Stimulated activated CD8-positive, alpha-beta memory T cell treated with anti-CD3 and anti-CD28 coated beads, Interleukin-2, amount 100 ng/mL, for 48 hours (primary cell): Measurements from ENCODE around the gene LRRC4C.

Source experiments
- DNase-seq, 2 donors: peaks; one replicate each; pipeline ENCODE4 v3.0.0-alpha.2; 2020; ENCODE audit warnings: low read depth in 2 of 2

The LRRC4C gene

DNA sequence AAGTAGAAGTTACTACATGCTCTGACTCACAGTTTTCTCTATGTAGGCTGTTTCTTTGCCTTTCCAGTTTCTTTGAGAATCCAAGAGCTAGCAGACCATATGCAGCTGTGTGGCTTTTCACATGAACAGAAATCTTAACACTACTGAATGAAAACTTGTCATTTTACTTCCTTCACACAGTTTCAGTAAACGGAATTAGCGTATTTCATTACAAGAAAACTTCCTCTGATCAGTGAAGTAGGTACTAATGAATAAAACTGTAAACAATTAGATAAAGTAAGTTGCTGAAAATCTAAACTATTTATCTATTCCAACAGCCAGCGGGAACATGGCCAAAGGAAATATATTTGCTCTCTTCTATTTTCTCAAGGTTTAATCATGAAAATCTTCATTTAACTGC is 953.2 kb downstream of the LRRC4C start:
- no peak for DNase-seq

DNA sequence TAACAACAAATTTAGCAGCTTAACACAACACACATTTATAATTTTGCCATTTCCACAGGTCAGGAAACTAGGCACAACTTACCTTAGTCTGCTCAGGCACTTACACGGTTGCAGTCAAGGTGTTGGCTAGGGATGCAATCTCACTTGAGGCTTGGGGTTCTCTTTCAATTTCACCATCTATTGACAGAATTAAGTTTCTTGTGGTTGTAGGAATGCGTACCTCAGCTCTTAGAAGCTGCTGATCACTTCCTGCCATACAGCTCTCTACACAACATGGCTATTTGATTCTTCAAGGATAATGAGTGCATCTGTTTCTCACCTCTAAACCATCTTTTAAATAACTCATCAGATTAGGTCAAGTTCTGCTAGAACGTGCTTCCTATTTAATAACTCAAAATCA is 968.1 kb downstream of the LRRC4C start:
- no peak for DNase-seq

DNA sequence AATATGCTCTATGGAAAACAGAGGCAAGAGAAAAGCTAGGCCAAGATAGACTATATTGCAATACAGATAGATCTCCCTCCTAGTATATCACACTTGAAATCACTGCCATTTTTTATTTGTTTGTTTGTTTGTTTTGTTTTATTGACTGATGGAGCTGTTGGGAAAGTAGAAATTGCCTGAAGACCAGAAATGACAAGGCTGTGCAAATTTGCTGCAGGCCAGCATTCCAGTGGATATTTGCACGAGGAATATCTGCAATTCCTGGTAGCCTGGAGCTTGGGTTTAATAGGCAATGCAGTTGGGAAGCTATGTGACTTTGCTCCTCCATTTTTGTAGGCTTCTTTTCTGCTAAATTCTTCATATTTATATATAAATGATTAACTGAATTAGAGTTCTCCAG is 991.7 kb downstream of the LRRC4C start:
- DNase-seq: no peak

DNA sequence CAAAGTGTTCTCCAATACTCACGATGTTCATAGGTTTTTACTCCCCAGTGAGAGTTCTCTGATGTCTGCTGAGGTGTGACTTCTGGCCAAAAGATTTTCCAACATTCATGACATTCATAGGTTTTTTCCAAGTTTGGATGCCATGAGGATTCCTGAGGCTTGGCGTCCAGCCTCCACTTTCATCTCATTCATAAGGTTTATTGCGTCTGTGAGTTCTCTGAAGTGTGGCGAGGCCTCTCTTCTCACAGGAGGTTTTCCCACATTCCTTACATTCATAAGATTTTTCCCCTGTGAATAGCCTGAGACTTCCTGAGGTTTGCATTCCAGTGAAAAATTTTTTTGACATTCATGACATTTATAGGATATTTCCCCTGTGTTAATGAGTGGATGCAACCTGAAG is 1014.1 kb downstream of the LRRC4C start:
- no peak for DNase-seq

DNA sequence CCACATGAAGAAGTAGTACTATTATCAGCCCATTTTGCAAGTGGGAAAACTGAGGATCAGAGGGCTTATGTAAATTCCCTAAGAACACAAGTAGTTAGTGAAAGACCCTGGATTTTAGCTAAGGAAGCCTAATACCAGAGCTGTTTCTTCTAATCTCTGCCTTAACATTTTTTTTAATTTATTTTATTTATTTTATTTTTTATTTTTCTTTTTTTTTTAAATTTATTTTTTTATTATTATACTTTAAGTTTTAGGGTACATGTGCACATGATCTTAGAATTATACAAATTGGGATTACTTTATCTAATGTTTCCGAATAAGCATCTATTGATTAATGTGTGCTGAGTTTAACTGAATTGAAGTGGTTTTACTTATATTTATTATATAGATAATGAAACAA is 1015.3 kb downstream of the LRRC4C start:
- DNase-seq: no peak

DNA sequence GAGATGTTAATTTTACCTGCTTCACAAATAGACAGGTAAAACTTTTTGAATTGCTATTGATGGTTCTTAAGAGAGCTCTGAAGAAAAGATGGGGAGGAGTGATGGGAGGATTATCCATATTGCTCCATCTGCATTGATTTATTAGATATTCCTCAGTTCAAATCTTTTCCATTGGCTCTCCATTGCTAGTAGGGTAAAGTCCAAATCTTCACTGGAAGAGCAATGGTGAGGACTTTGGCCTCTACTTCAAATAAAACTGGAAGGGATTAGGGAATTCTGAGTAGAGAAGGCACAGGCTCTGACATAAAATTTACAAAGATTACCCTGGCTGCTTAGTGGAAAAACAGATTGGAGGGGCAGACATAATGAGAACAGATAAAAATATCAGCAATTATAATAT is 1024.1 kb downstream of the LRRC4C start:
- DNase-seq: no peak

DNA sequence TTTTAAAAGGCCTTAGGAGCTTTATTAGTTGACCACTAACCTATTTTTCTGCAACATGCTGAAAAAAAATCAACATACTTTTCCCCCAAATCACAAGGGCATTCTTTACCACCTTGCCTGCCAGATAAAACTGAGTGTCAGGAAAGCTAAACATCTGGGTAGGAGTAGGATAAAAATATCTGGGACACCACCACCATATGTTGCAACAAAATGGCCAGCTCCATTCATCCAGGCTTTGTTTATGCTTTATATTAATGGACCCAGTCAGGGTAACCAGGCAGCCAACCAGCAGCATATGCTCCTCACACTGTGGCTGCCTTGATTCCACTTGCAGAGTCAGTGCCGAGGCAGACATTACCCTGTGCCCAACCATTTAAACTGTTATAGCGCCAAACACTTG is 1024.5 kb downstream of the LRRC4C start:
- no peak for DNase-seq

DNA sequence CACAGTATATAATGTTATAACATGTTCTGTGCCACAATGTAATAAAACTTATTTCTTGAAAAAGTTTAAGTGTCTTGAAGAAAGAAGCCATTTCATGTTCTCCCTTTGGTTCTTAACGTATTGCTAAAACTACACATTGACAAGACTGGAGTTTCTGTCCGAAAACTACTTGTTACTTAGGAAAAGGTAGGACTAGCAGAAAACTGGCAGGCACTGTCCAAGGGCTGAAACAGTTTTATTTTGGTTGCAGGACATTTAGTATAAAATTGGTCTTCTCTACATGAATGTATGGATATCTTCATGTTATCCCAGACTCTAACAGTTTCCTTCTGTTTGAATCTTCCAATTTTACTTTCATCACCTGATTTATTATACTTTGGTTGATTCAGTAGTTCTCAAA is 1027.1 kb downstream of the LRRC4C start:
- no peak for DNase-seq

DNA sequence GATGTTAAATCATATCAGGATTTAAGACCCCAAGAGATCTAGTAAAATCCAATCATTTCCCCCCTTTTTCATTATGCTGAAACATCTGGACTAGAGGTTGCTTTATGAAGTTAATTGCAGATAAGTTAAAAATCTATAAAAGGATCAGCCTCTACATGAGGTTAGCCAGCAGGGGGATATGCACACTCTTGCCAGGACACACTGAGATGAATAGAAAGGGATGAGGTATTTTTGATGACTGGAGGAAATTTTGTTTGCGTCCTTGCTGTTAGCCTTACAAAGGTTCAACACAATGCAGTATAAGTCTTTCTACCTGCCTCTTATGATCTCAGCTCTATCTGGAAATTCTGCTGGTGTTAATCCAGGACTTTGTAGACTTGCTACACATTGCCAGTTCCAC is 1034.3 kb downstream of the LRRC4C start:
- no peak for DNase-seq

DNA sequence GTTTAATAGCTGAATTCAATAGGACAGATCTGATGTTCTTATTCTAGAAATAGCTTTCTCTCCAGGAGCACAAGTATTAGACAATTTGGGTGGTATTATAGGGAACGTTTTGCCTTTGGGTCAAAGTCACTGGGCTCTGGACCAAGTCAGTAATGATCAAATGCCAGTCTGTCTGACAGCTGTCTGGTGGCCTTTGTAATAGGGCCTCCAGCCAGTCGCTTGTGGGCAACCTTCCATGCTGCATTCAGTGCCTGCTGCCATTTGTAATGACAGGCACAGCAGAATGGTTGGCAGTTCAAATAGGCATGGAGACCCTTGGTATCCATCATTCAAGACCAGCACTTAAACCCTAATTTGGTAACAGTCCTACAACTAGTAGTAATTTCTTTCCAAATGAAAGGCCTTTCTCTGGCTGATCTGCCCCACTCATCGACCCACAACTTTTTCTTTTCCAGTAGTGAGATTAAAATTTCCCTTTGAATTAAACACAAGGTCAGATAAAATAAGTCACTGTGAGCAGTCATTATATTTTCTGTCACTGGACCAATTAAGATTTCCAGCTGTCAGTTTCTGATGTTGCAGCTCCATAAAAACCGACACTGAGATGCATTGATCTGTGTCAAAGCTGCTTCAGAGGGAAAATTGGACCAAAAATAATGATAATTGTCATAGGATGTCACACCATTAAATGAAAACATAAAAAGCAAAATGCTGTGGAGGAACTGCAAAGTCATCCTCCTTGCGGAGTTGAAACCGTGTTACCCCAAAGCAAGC is 1038.1 kb downstream of the LRRC4C start:
- DNase-seq: no peak

DNA sequence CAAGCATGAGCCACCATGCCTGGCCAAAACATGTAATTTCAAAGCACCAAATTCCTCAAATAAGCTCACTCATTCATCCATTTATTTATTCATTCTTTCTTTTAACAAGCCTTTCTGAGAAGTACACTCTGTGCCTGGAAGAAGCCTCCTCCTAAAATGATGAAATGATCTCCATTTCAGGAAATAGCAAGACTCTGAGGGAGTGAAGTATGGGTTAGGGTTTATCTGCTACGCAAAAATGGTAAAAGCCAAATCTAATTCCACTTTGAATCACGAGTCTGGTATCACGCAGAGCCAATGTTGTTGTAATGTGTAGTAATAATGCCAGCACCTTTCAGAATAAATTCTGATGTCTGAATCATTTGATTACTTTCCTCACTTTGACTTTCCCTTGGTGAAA is 1041.8 kb downstream of the LRRC4C start:
- DNase-seq: no peak

DNA sequence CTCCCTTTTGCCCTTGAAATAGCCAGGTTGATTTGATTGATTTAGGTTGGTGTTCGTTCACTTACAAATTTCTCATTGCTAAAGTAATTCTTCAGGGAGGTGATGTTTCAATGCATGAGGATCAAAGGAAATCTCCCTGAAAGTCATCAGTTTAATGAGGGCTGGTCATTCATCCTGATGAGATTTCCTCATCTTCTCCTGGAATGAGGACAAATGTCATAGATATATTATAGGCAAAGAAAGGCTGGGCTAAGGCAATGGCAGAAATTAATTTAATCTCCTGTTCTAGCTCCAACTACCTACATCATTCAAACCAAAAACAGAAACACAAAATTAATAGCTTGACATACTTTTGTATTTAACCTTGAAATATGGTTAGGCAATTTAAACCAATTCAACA is 1052.1 kb downstream of the LRRC4C start:
- no peak for DNase-seq

DNA sequence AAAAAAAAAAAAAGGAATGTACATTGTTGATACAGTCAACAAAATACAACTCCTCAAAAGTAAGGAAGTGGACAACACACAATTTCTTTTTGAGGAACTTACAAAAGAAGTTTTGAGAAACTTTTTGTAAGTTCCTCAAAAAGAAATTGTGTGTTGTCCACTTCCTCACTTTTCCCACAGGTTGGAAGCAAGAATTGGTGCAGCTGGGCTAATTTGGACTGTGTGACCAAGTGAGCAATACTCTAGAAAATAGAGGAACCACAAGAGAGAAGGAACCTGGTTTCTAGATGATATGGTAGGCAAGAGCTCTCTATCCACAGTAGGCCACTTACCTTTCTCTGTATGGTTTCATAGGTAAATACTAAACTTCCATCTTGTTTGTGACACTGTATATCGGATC is 1053.8 kb downstream of the LRRC4C start:
- DNase-seq: no peak

DNA sequence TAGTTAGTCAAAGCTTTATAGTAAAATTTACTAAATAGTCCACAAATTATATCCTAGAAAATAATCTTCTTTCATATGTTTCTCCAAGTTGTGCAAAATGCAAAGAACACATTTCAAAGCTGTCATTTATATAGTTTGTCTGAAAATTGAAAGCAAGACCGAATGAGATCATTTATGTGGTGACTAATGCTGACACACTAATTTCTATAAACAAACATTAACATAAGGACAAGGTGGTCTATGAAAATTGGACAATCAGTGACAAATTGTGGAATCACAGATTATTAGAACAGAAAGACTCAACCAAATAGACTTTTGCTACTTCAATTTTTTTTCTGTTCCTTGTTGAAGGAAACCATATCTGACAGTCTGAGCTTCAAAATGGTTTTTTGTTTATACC is 1056.1 kb downstream of the LRRC4C start:
- DNase-seq: no peak

DNA sequence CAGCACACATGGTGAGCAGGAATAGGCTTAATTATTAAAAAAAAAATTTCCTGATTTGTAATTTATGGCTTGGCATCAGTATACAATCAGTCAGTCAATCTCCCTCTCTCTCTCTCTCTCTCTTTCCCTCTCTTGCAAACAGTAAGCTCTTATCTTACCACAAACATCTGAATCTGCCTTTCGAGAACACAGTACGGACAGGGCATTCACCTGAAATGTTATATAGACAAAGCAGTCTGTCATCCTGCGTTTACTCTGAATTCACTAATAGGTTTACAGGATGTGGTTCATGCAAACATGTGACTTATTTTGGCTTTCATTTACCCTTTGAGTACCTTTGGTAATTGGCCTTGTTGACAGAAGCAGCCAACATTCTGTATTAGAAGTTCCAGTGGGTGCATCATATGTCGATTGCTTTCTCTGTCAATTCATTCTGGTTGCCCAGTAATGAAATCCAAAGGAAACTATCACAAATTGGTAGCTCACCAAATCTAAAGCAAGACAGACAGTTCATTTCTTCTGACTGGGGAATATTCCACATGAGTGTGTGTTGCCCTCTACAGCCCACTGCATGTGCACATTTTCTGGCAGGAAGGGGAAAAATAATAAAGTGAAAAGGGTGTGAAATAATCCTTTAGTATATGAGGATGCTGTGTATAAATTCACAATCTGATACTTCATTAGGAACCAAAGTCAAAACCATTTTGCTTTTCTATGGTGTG is 1058.2 kb downstream of the LRRC4C start:
- no peak for DNase-seq

DNA sequence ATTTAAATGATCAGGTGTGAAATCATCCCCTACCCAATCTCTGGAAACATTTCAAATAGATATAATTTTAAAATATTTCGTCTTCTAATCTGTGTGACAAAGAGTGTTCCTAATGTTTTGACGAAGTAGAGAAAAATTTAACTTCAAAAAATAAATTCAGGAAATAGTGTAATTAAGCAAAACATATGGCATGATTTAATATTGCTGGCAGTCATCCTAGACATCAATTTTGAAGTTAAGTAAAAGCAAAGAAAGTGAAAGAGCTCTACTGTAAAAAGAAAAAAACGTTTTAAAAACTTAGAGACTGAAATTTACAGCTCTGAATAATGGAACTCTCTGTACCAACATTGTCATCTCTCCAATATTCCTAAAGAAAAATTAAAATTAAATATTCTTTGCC is 1062.3 kb downstream of the LRRC4C start:
- no peak for DNase-seq

DNA sequence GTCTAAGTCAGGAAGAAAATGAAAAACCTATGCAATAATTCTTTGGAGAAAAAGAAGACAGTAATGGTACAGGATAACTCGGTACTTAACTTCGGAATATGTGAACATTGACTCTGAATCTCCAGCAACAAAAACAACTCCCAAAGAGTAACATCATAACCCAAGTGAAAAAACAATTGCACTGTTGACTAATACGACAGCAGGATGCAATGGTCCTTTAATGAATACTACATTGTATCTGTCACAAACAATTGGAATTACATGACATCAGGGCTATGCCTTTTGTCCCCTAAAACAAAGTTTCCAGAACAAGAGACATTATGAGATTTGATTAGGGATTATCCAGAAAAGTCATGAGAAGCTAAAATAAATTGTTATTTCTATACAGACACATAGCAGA is 1065.9 kb downstream of the LRRC4C start:
- no peak for DNase-seq

DNA sequence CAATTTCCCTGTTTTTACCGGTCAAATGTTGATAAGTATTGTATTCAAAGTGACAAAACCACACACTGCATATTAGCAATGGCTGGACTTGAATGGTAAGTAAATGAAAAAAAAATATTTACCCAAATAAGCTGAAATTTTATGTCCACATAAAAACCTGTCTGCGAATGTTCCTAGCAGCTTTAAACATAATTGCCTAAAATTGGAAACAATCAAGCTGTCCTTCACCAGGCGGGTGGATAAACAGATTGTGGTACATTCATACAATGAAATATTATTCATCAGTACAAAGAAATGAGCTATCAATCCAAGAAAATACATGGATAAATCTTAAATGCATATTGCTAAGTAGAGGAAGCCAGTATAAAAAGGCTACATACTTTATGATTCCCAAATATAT is 1067.8 kb downstream of the LRRC4C start:
- DNase-seq: no peak

DNA sequence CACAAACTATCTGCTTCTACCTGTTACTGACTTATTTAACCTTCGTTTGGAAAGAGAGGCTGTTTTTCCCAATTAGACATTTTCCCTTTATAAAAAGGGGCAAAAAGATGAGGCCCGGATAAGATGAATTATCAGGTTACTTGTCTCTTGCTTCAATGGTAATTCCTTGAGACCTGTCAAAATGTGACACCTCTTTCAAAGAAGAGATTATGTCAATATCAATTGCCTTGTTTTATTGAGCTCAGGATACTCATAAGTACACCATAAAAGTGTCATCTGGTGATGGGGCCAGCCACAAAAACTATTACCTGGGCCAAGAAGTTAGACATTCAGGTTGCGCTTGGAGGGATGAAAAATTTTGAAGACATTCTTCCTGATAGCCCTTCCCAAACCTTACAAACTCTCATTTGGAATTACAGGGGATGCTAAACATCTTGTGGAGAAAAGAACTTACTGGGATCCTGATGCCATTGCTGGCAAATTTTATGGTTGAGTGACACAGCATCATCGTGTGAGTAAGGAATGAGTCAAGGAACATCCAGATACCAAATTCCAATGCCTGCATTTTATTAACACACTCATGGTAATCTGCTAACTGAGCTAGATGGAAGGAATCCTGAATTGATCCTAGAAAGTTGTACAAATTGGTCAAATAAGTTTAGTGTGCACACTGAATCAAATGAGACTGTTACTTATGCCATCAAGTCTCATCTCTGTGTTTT is 1071.2 kb downstream of the LRRC4C start:
- DNase-seq: no peak

DNA sequence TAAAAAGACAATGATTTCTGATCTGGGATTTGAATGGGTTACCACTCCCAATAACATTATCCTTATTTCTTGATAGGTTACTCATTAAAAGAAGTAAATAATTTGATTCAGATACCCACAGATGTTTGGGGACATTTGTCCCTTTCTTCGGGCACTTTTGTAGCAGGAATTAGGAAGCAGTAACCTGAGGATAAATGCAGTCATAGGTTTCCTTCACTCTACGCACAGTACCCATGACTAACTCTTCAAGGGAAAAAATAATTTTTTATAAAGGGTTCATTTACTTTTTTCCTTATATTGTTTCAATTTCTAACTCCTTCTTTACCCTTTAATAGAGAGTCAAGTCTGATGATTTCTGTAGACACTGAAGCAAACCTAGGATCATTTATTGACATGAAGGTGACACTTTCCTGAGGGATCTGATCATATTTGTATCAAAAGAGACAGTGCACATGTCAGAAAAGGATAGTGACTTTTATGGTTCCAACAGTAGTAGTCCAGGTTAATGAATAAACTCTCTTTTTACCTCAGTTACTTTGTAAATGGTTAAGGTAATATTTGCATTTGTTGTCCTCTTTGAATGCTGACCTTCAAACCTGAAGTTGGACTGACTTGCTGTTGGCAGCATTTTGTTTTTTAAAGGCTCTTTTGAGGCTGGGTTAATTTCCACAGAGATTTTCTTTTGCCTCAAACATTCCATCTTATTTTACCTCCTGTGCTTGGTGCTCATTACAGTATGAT is 1072.0 kb downstream of the LRRC4C start:
- no peak for DNase-seq

DNA sequence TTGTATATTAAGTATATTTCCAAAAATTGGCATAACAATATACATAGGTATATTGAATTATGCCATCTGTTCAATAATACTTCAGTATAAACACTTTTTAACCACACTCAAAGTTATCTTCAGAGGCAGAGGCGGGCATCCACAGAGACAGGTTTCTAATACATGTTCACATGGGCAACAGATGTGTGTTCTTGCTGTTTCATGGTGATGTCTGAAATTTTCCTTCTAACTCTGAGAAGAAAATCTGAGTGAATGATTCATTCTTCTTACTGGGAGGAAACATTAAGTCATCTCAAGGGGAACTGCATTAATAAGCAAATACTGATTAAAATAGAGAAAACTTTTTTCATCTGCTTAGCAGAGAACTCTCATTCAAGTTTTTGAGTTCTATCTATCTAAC is 1074.5 kb downstream of the LRRC4C start:
- DNase-seq: no peak

DNA sequence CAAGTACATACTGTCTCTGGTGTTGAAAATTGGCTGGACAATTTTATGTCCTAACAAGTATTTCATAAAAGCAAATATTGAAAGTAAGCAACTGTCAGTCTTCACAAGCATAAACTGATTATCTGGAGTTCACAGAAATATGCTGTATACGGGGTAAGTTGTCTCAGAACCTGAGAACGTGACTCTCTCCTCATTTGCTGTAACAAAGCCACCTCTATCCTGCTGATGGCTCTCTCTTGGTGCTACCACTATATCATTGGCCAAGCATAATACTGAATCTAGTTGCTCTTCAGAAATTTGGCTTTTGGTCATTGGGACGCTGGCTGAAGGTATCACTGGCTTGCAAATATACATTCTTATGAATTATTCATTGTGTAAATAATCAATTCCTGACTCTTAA is 1078.0 kb downstream of the LRRC4C start:
- no peak for DNase-seq
